NCI-H446 treated with DMSO at 0.1 percent for 48 hours (cell line): Measurements from ENCODE around the gene ARL15.

Source experiments
- DNase-seq: peaks from one replicate; lab custom pipeline; 2025; lab: John Stamatoyannopoulos, UW

The ARL15 gene

DNA sequence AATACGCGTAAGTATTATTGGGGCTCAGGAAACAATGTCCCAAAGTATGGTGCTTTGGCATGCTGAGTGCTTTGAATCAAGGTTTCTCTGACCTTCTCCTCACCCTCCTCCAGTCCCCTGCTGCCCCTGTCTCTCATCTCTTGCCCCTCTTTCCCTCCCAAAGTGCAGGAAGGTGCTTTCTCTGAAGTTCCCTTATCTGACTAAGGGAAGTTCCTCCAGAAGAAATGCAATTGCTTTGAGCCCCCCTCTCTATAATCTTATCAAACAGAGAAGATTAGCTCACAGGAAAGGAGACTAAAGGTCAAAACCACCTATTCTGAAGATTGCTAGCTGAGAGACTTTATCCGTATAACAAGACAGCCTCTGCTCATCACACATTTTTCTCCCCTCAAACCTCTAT is 288.1 kb downstream of the ARL15 start:
- DNase-seq: no peak

DNA sequence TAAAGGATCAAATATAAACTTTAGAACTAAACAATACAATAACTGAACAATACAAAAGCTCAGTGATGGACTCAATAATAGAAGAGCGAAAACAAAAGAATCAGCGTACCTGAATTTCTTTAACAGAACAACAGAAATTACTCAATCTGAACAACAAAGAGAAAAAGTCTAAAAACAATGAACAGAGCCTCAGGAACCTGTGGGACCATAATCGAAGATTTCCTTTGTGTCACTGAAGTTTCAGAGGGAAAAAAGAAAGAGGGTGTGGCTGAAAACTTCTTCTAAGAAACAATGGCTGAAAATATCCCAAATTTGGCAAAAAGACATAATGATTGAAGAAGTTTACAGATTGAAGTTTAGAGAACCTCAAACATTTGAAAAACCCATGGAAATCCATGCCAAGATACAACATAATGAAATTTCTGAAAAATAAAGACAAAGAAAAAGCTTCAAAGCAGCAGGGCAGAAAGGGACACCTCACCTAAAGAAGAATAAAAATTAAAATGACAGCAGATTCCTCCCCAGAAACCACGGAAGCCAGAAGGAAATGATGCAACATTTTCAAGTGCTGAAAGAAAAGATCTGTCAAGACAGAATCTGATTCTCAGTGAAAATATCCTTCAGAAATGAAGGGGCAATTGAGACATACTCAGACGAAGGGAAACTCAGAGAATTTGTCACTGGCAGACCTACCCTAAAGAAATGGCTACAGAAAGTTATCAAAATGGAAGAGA is 288.8 kb downstream of the ARL15 start:
- DNase-seq: no peak

DNA sequence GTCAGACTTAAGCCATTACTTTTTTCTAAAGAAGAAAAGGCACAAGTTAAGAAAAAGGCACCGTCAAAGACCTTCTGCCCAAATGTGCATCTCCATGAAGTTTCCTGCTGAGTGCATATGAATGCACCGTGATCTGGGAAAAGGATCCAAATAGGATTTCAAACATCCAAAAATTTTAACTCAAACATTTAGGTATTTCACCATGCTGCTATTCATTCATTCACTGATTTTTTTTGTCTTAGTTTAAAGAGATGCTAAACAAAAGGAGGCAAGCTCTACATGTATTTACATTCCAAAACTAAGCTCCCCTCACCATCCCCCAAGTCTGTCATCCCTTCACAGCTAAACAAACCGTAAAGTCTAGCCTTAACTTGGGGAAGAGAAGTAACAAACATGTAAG is 291.9 kb downstream of the ARL15 start:
- no peak for DNase-seq

DNA sequence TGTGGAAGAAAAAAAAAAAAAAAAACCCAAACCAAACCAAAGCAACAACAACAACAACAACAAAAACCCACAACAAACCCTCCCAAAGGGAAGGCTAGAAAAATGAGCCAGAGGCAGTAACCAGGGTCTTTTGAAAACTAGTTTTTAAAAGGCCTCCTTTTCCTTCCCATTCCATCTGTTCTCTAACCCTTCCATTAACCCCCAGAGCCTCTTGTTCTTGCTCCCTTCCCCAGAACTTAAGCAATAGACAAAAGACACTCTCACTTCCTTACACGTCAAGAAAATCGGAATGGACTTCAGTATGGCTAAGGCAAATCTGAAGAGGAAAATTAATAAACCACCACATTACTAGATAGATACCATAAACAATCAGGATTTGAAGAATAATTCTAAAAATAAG is 292.8 kb downstream of the ARL15 start:
- no peak for DNase-seq

DNA sequence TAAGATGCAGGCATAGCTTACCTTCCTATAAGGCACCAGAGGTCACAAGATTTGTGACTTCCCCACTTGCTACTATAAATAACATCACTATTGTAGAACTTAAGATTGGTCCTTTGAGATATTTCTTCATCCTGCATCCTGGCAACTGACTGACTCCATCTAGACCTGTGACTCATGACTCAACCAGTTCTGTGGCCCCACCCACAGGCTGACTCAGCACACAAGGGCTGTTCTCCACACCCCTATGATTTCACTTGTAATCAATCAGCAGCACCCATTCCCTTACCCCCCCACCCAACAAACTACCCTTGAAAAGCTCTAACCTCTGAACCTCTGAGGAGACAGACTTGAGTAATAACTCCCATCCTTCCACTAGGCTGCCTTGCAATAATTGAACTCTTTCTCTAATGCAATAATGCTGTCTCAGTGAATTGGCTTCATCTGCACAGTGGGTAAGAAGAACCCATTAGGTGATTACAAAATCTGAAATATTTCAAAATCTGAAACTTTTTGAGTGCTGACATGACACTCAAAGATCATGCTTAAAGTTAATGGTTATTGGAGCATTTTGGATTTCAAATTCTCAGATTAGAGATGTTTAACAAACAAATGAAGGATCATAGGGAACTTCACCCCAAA is 296.7 kb downstream of the ARL15 start:
- DNase-seq: no peak

DNA sequence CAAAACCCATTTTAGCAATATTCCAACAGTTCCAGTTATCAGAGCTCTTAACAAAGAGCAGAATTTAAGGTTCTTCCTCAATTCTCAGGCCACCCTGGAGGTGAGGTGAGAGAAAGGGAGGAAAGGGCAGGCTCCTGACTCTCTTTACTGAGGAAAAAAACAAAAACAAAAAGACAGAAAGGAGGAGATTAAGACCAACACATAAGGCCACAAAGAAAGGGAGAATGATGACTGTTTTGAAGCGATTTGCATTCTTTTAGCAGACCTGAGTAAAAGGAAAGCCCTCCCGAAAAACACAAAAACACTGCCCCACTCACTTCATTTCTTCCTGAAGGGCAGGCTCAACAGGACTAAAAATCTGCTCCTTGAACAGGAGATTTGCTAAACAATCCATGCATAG is 300.5 kb downstream of the ARL15 start:
- DNase-seq: no peak

DNA sequence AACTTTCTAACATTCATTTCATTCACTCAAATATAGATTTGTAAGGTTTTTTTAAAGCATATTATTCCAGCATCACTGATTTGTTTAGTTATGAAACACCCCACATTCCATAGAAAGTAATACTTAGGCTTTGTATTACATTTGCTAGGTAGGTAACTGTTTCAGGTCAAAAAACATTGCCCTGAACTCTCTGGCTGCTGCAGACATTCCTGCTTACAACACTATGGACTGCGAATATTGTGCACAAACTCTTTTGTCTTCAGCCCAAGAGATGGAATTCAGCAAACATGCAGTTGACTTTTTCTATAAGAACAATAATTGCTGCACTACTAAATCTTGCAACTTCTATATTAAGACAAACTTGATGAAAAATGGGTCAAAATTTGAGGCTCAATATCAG is 301.0 kb downstream of the ARL15 start:
- no peak for DNase-seq

DNA sequence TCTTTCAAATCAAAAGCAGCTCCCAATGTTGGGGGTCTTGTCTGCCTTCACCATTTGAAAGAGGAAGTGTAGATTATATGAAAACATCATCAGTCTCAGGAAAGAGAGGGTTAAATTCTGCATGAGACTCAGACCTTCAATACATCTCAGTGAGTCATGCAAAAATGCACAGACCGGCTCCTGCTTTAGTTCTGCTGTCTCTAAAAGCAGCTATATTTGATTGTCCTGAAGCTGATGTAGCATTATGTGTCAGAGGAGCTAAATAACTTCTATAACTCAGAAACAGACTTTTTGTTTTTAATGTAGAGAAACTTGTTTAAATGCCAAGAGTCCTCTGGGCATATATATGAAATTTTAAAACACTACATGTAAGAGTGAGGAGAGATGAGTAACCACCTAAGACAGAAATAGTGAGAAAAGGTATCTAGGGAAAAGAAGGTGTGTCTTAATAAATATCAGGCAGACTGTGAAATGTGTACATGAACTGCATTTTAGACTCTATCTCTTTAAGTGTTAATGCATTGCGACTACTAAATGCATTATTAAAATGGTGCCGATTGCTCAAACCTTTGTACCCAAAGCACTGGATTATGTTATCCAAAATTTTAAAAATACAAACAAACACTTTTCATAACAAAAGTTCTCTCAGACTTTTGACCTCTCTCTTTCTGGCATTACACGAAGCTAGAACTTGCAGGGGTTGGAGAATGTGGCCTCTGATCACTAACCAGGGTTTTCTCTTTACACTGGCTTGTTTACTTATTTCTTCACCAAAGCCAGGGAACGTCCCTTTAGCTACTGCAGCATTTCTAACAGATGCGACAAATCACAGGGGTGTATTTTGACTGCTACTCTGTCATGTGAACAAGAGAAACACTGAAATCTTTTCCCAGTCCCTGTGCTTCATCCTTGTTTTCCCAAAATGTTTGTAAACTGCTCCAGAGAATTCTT is 302.3 kb downstream of the ARL15 start:
- DNase-seq: no peak

DNA sequence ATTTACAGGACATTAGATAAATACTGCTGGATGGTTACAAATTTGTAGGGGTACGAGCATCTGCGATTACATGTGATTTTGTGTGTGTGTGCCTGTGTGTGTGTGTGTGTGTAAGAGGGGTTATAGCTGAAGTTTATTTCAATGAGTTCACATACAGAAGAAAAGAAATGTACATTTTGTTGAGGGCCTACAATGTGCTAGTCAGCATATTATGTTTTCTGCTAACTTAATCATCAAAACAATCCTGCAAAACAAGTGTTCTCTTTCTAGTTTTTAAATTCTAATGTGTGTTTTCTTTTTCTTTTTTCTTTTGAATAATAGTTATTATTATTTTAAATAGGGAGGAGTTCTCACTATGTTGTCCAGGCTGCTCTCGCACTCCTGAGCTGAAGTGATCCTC is 305.7 kb downstream of the ARL15 start:
- DNase-seq: no peak

DNA sequence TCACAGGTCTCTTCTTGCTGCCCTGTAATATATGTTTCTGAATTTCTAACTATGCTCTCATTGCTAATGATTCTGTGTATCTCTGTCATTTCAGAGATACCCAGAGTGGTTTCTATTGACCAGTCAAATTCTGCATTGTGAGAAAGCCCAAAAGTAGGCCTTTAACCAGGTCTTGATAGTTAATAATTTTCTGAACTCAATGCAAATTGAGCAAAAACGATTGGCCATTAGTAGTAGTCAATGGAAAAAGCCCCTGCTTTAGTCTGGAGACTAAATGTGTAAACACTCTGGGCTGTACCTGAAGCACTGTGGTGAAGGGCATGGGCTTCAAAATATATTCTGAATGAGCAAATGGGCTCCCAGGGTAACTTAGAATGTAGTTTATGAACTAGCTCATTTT is 307.6 kb downstream of the ARL15 start:
- no peak for DNase-seq

DNA sequence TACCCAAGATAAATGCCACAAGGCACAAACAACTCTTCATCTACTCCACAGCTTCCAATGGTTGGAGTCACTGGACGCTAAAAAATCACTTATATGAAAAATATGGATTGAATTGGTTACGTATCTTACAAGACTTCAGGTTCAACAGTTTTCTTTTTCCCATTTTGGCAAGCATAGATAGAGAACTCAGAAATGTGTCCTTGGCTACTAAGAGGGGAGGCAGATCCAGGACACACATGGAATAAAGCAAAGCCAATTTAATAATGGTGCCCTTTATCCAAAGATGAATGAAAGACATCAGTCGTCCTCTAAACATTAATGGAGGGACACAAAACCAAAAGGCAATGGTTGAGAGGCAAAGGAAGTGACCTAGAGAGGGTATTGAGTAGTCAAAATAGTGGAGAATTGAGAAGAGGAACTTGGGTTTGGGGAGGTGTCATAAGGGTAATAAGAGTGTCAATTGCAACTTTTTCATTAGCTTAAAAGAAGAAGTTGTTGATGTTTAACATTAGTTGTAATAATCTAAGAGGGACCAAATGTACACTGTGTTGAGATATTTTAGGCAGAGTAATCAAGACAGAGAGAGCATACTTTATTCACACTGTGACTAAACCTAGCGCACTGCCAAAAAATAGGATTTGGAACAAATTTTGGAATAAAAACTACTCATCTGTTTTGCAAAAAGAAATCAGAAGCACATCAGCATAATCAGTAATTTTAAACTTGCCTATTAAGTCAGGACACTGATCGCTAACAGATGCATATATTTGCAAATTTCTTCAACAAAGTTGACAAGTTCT is 308.2 kb downstream of the ARL15 start:
- DNase-seq: no peak

DNA sequence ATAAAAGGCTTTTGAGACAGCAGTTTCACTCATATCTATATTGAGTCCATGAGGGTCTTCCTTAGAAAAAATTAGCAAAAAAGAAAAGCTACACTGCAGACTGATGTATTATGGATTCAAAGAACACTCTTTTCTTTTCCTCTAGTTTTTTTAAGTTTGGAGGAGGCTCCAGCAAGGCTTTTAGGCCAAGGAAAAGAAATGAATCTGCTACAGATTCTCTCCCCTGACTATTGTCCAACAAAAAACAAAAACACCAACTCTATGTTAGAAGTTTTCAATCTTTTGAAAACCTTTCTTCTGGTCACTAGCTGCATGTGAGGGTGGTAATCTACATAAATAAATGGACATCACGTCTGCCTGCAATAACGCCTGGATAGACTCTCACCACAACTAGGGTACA is 310.4 kb downstream of the ARL15 start:
- no peak for DNase-seq

DNA sequence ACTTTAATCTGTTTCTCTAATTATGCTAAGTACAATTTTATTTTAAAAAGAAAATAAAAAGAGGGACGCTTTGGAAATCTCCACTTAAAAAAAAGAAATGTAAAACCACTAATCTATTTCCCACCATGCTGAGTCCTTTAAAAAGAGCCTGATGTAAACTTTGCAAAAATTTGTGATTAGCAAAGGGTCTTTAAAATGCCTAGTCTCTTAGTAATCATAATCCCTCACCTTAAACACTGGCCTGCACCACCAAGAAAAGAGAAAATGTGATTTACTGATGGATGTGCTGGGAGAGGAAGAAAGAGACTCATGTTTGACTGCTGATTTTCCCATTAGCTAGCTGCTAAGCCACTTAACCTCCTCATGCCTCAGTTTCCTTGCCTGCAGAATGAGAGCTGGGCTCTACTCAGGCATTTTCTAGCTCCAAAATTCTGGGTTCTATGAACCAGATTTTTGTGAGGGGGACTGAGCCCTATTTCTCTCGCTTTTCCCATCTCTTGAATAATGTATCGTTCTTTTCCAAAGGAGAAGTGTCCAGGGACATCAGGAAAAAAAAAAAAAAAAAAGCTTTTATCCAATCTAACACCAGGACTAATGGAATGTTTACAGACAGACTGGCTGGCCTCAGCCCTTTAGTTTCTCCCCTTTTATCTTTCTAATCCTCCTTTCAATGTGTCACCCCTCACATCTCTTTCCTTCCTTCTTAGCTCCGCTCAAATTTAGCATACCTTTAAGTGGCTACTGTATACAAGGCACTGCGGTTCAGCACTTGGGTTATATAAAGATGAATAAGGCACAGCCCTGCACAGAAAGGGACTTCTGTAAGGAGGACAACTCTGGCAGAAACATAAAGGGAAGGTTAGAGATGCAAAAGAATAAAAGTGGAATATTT is 312.4 kb downstream of the ARL15 start:
- DNase-seq: no peak

DNA sequence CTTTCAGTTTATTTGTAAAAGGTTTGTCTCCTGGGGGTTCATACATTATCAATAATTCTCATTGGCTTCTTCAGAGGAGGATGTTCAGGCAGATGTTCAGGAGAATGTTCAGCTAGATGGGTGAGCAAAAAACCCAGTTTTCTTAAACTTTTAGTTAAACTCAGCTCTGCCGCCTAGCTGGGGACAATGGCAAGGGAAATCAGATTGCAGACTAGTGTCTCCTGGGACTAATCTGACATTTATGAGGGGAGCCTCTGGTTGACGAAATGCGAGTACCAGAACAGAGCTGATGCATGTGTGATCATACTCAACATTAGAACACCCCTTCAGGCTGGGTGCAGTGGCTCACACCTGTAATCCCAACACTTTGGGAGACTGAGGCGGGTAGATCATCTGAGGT is 314.4 kb downstream of the ARL15 start:
- no peak for DNase-seq

DNA sequence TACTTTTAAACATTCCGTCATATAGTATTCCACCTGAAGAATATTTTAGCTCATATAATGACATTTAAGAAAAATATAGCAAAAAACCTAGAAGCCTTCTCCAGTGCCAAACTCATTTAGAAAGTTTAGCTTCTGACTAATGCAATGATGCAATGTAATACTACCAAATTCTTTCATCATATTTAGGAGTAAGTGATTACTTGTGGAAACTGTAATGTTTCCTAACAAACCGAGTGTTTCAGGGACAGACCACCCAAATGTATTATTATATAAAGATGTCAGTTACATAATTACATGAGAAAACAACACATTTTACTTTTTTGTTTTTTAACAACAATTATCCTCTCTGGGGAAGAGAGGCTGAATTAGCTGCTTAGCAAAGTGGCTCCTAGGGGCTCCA is 316.2 kb downstream of the ARL15 start:
- no peak for DNase-seq

DNA sequence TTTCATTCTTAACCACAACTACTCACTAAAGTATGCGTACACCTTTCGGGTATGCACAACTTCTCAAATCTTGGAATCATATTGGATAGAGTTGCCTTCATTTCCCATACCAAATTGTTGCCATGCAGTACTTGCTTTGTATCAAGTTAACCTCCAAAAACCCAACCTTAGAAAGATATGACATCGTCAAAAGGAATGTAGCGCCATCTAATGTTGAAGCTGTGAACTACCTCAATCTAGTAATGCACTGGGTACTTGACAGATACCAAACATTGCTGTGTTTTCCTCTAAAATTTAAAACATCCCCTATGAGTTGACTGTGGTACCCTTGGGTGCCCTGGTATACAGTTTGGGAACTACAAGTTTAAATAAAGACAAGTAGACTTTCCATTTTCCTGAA is 318.4 kb downstream of the ARL15 start:
- DNase-seq: no peak

DNA sequence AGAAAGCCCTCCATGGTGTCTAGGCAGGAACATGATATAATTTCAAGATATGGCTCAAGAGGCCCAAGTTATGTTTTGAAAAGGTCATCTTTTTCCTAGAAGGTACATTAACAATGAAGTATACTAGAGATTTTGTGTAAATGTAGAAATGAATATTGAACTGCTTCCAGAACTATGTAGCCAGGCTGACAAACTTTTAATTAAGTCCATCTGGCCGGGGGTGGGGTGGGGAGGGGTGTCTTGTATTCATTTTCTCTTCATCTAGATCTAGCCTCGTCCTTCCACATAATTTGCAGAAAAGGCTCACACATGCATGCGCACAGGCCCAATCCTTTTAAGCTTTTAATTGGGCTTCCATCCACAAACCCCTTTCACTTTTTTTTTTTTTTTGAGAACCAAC is 323.3 kb downstream of the ARL15 start:
- DNase-seq: no peak

DNA sequence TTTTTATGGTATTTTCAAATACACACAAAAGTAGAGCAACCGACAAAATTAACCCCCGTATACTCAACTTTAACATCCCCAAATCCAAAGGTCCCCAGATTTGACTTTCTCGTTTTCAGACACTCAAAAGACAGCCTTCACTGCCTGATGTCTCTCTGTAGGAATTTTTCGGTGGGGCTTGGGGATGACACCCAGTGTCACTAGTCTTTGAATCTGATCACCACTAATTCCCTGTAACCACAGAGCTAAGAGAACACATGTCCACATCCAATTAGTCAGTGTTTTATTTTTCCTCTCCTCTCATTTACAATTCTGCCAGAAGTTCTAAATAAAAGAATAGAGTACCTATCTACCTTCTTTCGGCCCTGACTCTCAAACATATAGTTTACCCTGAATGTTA is 324.6 kb downstream of the ARL15 start:
- DNase-seq: no peak

DNA sequence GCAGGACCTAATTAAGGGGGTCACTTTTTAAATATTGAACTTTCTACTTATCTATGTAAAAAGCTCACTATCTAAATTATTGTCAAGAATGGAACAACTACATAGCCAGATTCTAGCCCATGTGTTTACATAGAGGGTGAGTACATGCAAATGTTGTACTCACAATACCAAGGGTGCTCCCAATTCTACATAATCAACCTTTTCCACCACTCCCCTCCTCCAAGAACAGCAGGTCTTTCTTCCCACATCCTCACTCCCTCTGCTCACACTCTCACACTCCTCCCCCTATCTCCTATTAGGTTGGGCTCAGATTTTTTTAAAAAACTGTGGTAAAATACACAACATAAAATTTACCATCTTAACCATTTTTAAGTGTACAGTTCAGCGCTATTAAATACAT is 325.4 kb downstream of the ARL15 start:
- no peak for DNase-seq

DNA sequence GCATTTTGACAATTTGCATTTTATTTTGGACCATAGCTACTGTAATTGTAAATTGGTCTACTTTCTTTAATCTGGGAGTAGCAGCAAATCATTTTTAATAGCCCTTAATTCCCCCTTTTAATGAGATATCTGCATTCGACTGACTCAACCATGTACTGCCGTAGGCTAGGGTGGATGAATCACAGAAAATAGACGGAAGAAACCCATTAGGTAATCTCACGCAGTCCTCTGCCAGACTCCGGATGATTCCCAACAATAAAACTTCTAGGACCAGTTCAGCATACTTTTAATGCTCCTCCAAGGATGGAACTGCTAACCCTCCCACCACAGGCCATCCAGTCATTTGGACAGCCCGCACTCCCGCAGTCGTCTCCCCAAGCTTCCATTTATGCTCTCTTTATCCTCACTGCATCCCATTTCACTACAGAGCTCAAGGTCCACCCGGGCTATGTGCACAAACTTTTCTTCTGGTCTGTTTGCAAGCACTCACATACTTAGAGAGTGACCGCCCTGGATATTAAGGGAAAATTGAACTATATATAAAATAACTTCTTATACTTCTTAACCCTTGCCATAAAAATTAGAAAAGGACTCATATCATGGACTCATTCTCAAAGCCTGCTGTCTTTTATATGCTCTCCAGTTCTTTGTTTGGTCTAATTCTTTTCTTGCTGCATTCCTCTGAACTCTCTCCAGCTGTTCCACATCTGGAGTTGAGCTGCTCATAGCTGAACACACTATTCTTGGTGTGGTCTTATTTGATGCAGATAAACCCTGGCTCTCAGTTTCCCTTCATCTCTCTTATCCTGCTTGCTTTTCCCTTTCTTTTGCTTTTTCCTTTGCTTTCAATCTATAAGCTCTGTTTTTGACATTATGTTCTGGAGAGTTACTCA is 326.6 kb downstream of the ARL15 start:
- DNase-seq: no peak
